HUDEP-2 (cell line): ENCODE results near the gene C16orf89.
"Not testable (repeated sequence)": the region's sequence is repeated elsewhere in the genome, so short reads cannot be mapped to it uniquely, and the experiment has no call there.

Source experiments
- DNase-seq, 76 experiments: peaks; one replicate each; lab custom pipeline; 2025; ENCODE audit not compliant: unreplicated experiment in 76 of 76; lab: John Stamatoyannopoulos, UW

C16orf89 gene

DNA sequence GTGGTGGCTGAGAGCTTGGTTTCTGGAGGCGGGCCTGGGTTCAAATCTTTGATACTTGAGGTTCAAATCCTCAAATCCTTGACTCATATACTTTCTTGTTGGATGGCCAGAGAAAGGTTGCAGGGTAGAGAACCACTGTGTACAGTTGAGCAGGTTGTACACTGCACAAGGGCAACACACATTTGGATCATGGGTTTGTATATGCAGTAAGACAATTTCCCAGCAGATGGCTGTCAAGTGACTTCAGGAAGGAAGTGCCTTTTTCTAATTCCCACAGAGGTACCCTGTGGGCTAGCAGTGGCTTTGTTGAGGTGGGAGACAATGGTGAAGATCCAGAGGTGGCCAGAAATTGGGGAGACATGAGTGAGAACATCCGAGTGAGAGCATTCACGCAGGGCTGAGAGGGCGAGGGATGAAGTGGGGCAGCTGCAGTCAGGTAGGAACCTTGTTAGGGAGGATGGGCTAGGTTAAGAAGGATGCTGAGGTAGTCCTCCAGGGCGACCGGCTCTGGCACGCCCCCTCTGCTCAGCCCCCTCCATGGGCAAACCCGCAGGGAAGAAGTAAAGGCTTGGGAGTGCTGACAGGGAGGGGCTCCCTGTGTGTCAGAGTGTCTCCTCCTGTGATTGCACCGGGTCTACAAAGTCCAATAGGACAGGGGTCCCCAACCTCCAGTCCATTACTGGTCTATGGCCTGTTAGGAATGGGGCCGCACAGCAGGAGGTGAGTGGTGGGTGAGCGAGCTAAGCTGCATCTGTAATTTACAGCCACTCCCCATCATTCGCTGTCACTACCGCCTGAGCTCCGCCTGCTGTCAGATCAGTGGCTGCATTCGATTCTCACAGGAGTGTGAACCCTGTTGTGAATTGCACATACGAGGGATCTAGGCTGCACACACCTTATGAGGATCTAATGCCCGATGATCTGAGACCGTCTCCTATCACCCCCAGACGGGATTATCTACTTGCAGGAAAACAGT, 2.7 kb downstream of the C16orf89 start:
- no peak for DNase-seq

DNA sequence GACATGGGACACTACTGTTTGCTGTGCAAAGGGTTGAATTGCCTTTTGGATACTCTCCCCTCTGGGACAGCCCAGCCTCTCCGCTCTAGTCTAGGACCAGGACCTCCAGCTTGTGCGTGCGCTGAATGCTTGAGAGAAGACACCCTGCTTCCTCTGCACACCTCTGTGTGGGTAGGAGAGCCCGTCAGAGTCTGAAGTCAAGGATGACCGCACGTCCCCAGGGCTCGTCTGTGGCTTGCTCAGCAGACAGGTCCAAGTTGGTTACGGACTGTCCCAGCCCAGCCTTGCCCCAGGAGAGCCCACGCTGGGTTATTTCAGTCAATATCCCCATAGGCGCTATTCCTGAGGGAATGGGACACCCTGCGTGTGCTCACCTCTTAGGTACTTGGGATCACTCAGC, 3.7 kb downstream of the C16orf89 start:
- no peak for DNase-seq

- no peak for DNase-seq
Measured at GRCh38 chr16:5060073-5060641, 5.6 kb downstream of the C16orf89 start.

- DNase-seq, result no peak
Measured at GRCh38 chr16:5059386-5060072, 6.2 kb downstream of the C16orf89 start.

DNA sequence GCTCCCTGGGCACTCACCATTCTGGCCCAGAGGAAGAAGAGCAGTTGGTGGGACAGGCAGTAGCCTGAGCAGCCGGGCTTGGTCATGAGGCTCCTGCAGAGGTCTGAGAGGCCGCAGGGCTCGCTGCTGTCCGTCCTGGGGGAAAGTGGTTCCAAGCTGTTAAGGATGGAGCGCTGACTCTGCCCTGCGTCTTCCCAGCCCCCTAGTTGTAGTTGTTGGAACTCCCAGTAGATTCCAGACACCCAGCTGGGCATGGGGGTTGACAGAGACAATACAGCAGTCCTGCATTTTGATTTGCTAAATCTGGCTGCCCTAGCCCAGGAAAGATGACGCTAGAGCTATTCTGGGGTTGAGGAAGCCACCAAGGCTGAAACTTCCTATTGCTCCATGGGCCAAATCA, 7.3 kb downstream of the C16orf89 start:
- no peak for DNase-seq

GRCh38 chr16:5056352-5056751, 9.4 kb downstream of the C16orf89 start:
- peak in 59 of 76 experiments; percentile 14 to 69 (median 44) for DNase-seq

- peak in 1 of 76 experiments; percentile 6 for DNase-seq
Measured at GRCh38 chr16:5054876-5055865, 10.6 kb downstream of the C16orf89 start.

DNA sequence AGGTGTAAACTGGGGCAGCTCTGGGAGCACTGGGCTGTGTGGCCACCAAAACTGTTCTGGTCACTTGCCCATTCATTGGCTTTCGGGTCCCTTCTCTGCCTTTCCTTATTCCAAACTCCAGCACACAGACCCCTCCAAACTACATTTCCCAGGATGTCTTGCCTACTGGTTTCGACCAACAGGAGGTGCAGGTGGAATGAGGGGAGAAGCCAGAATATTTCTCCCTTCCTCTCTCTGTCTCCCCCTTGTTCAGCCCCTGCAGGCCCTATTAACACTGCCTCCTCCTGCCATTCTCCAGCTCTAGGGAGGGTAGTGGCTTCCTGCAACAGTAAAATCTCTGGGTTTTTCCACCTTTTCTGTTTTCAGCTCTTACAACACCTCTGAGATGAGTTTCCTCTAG, 18.8 kb downstream of the C16orf89 start:
- no peak for DNase-seq

DNA sequence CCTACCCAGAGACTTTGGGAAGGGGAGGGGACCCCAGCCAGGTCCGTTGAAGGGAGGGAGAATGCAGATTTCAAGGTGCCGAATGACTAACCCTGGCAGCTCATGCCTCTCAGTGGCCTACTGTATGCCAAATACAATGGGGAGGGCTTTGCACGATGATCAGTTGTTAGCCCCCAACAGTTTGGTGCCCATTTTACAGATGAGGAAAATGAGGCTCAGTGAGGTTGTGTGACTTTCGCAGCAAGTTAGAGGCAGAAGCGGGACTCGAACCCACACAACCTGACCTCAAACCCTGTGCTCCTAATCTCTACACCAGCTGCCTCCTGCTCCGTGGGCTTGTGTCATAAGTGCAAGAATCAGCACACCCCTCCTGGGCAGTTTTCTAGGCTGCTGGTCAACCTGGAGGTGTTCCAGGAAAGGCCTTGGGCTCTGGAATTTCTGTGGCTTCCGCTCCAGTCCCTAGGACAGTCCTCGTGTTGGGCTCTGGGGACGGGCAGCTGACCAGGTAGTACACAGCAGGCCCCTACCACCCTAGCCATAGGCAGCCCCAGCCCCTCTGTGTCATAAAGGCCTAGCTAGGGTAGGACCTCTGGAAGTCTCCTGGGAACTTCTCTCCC, 20.1 kb downstream of the C16orf89 start:
- DNase-seq, result no peak

GRCh38 chr16:5044581-5044980, 21.2 kb downstream of the C16orf89 start:
- not testable (repeated sequence) for DNase-seq

DNA sequence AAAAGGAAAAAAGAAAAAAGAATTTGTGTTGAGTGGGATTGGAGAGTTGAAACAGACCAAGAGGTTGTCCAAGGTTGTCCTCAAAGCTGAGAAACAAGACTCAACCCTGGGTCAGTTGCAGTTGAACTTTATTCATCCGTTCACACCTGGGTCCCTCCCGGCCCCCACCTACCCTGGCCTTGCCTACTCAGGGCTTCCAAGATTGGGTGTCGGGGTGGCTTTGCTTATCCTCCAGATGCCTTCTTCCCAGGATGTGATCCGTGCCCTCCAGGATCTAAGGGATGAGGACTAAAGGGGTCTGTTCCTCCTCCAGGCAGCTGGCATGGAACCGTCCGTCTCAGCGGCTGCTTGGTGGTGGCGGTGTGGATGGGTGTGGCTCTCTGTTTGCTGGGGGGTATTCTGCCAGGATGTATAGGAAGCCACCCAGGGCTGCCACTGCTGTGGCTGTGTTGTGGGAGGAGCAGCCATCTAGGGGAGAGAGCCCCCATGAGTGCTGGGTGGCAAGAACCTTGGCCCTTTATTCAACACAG, 21.7 kb downstream of the C16orf89 start:
- no peak for DNase-seq

DNA sequence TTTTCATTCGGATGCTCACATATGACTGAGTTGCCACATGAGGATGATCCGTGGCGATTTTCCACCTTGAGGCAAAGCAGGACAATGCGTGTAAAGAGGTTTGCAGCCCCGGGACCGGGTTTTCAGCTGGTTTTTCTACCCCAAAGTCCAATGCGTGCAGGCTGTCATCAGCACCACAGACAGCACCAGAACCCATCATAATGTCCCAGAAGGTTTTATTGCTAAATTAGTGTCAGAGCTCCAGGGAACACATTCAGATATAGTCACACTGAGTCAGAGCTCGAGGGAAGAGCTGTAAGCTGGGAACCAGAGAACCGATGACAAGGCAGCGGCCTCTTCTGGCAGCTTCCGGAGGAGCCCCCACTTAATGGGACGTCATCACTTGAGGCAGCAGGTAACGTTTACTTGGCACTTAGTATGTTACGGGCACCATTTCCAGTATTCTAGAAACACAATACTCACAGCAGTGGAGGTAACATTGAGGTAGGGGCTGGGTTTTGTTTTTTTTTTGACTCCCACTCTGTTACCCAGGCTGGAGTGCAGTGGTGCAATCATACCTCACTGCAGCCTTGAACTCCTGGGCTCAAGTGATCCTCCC, 23.1 kb downstream of the C16orf89 start:
- peak in 4 of 76 experiments; percentile 6 to 16 (median 13) for DNase-seq

GRCh38 chr16:5041600-5042133, 24.1 kb downstream of the C16orf89 start:
- no peak for DNase-seq

GRCh38 chr16:5040451-5040850, 25.3 kb downstream of the C16orf89 start:
- DNase-seq, result no peak

DNA sequence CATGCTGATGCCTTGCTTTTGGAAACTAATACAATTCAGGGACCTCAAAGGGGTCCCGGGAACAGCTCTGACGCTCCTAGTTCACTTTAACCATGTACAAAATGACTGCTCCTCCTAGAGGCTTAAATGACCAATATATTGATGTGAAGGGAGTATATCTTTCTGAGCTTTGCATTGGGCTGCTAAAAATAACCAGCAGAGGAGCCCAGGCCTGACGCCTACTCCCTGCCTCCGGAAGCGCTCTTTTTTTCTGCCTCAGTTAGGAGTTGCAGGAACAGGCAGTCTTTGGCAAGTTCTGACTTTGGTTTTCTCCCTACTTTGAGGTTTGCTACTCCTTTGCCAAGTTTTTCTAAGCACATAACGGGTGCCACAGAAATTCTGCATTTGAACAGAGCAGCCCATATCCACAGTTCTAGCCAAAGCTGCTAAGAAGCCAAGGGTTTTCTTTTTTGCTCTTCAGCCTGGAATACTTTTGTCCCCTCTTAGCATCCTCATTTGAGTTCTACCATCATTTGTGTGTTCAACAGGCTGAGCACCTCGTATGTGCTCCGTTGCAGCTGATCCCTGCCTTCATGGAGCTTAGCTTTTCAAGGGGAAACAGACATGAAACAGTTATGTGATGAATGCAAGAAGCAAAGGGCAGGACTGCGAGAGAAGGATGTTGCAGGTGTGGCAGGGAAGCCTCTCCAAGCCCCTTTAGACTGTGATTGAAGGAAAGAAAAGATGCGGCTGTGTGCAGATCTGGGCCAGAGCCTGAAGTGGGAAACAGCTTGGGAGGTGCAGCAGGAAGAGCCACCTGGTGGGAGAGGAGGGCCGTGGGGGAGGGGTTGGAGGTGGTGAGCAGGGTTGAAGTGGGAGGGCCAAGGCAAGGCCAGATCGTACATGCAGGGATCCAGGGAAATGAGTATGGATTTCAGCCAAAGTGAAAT, 29.3 kb downstream of the C16orf89 start:
- no peak for DNase-seq

DNA sequence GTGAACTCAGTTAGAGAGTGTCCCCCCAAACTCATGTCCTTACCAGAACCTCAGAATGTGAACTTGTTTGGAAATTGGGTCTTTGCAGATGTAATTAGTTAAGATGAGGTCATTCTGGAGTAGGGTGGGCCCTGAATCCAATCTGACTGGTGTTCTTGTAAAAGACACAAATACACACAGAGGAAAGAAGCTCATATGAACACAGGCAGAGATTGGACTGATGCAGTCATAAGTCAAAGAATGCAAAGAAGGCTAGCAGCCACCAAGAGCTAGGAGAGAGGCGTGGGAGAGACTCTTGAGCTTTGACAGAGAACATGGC, 29.9 kb downstream of the C16orf89 start:
- no peak for DNase-seq

DNA sequence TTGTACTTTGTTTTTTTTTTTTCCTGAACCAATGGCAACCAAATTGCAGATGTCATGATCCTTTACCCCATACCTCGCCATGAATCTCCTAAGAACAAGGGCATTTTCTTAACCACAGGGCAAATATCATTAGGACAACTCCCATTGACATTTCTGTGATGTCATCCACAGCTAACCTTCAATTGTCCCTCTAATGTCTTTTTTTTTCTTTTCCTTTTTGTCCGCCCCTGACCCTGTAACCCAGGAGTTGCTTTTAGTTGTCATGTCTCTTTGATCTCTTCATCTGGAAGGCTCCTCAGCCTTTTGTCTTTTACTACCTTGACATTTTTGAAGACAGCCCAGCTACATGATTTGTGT, 31.6 kb downstream of the C16orf89 start:
- no peak for DNase-seq
